NCI-H446 treated with DMSO at 0.1 percent for 48 hours (cell line): ENCODE results near the gene CUX1.
"Not testable (repeated sequence)": the region's sequence is repeated elsewhere in the genome, so short reads cannot be mapped to it uniquely, and the experiment has no call there.

Source experiments
- DNase-seq: peaks from one replicate; lab custom pipeline; 2025; lab: John Stamatoyannopoulos, UW

CUX1 gene

GRCh38 chr7:101824440-101824839 is 7.0 kb downstream of the CUX1 start:
- no peak for DNase-seq

GRCh38 chr7:101826081-101826835 is 8.8 kb downstream of the CUX1 start:
- no peak for DNase-seq

GRCh38 chr7:101828301-101829020 is 11.0 kb downstream of the CUX1 start:
- DNase-seq = no peak

GRCh38 chr7:101829374-101829773 is 11.9 kb downstream of the CUX1 start:
- DNase-seq = no peak

- no peak for DNase-seq
Measured at GRCh38 chr7:101829821-101830220, 12.4 kb downstream of the CUX1 start.

GRCh38 chr7:101831396-101831795 is 14.0 kb downstream of the CUX1 start:
- DNase-seq = not testable (repeated sequence)

GRCh38 chr7:101832205-101832631 is 14.8 kb downstream of the CUX1 start:
- no peak for DNase-seq

GRCh38 chr7:101832685-101833375 is 15.4 kb downstream of the CUX1 start:
- DNase-seq = no peak

GRCh38 chr7:101833799-101834198 is 16.4 kb downstream of the CUX1 start:
- DNase-seq = no peak

GRCh38 chr7:101835136-101835535 is 17.7 kb downstream of the CUX1 start:
- no peak for DNase-seq

- DNase-seq = not testable (repeated sequence)
Measured at GRCh38 chr7:101837433-101837832, 20.0 kb downstream of the CUX1 start.

- no peak for DNase-seq
Measured at GRCh38 chr7:101838837-101839483, 21.5 kb downstream of the CUX1 start.

- no peak for DNase-seq
Measured at GRCh38 chr7:101841328-101841727, 23.9 kb downstream of the CUX1 start.

- DNase-seq = no peak
Measured at GRCh38 chr7:101843293-101844271, 26.2 kb downstream of the CUX1 start.

GRCh38 chr7:101845974-101846373 is 28.5 kb downstream of the CUX1 start:
- DNase-seq = no peak

- DNase-seq = no peak
Measured at GRCh38 chr7:101846800-101847538, 29.5 kb downstream of the CUX1 start.

GRCh38 chr7:101848208-101848951 is 31.0 kb downstream of the CUX1 start:
- peak; percentile 56 for DNase-seq

GRCh38 chr7:101849314-101849713 is 31.9 kb downstream of the CUX1 start:
- DNase-seq = not testable (repeated sequence)

GRCh38 chr7:101852364-101852763 is 34.9 kb downstream of the CUX1 start:
- DNase-seq = not testable (repeated sequence)

GRCh38 chr7:101853684-101854083 is 36.3 kb downstream of the CUX1 start:
- DNase-seq = no peak
